Mesendoderm (in vitro differentiated cells): ENCODE results near the gene SPATA1. TPM values are rescaled to one million over a fixed set of nuclear protein-coding genes. Genes with fewer than 3 reads are reported as not detected.

Experiments used
- DNase-seq: peaks from one replicate; pipeline ENCODE4 v3.0.0; 2013
- H2AK5ac ChIP-seq: 2 replicates; pipeline ENCODE4 v1.6.1; 2013; ENCODE audit warnings: low read length, inconsistent platforms
- H2BK120ac ChIP-seq: 2 replicates; pipeline ENCODE4 v1.6.1; 2013; ENCODE audit warnings: low read depth, mild to moderate bottlenecking, low read length, moderate library complexity, mixed read lengths
- H2BK15ac ChIP-seq: replicated peaks from 2 replicates; pipeline ENCODE4 v1.6.1; 2013; ENCODE audit warnings: low read depth, mild to moderate bottlenecking, moderate library complexity
- H2BK5ac ChIP-seq: 2 replicates; pipeline ENCODE4 v1.6.1; 2013; ENCODE audit warnings: low read length, inconsistent platforms
- H3K18ac ChIP-seq: 2 replicates; pipeline ENCODE4 v1.6.1; 2013; ENCODE audit warnings: mild to moderate bottlenecking, low read length, mixed read lengths
- H3K23ac ChIP-seq: one replicate; pipeline ENCODE4 v1.6.1; 2013; ENCODE audit warnings: low read length
- H3K27ac ChIP-seq: 2 replicates; pipeline ENCODE4 v1.5.1; 2013; ENCODE audit warnings: low read depth, mild to moderate bottlenecking, inconsistent platforms, low read length, moderate library complexity
- H3K27me3 ChIP-seq: 2 replicates; pipeline ENCODE4 v1.6.1; 2013; ENCODE audit warnings: low read length, control low read depth, mild to moderate bottlenecking, inconsistent platforms; ENCODE audit not compliant: insufficient read depth, poor library complexity
- H3K36me3 ChIP-seq: 2 replicates; pipeline ENCODE4 v1.6.1; 2013; ENCODE audit warnings: low read length, inconsistent platforms; ENCODE audit not compliant: control insufficient read depth, insufficient read depth
- H3K4ac ChIP-seq: one replicate; pipeline ENCODE4 v1.6.1; 2013; ENCODE audit warnings: low read depth, mild to moderate bottlenecking, low read length, moderate library complexity
- H3K4me1 ChIP-seq: 2 replicates; pipeline ENCODE4 v1.6.1; 2013; ENCODE audit warnings: low read depth, low read length, inconsistent platforms; ENCODE audit not compliant: control insufficient read depth
- H3K4me2 ChIP-seq: 2 replicates; pipeline ENCODE4 v1.6.1; 2013; ENCODE audit warnings: low read length
- H3K4me3 ChIP-seq: 2 replicates; pipeline ENCODE4 v1.5.1; 2013; ENCODE audit warnings: mild to moderate bottlenecking, low read length
- H3K56ac ChIP-seq: one replicate; pipeline ENCODE4 v1.6.1; 2013; ENCODE audit warnings: low read length
- H3K79me1 ChIP-seq: 2 replicates; pipeline ENCODE4 v1.6.1; 2013; ENCODE audit warnings: low read length, inconsistent platforms
- H3K79me2 ChIP-seq: 2 replicates; pipeline ENCODE4 v1.6.1; 2013; ENCODE audit warnings: mild to moderate bottlenecking, low read length; ENCODE audit not compliant: control insufficient read depth, insufficient read depth
- H3K9ac ChIP-seq: 2 replicates; pipeline ENCODE4 v1.6.1; 2013; ENCODE audit warnings: low read length, inconsistent platforms
- H4K5ac ChIP-seq: one replicate; pipeline ENCODE4 v1.6.1; 2013; ENCODE audit warnings: low read length
- H4K8ac ChIP-seq: one replicate; pipeline ENCODE4 v1.6.1; 2013; ENCODE audit warnings: low read depth, mild to moderate bottlenecking, control low read depth, low read length, moderate library complexity
- WGBS: extraction: QIAGEN DNeasy Blood & Tissue Kit; methylation state at CpG from one replicate; pipeline ENCODE4 v1.1.7; 2013; ENCODE audit warnings: low lambda C conversion rate, missing lambda C conversion rate; ENCODE audit not compliant: insufficient coverage; ENCODE audit errors: extremely low coverage; 5-methylcytosine and 5-hydroxymethylcytosine counted together
- polyA plus RNA-seq, 2 experiments: library from polyadenylated mRNA; stranded (reverse); fragments of 200-250 nt; gene quantifications; one replicate each; pipeline ENCODE4 v1.2.3, GENCODE V29; 2013

Gene SPATA1, protein sequence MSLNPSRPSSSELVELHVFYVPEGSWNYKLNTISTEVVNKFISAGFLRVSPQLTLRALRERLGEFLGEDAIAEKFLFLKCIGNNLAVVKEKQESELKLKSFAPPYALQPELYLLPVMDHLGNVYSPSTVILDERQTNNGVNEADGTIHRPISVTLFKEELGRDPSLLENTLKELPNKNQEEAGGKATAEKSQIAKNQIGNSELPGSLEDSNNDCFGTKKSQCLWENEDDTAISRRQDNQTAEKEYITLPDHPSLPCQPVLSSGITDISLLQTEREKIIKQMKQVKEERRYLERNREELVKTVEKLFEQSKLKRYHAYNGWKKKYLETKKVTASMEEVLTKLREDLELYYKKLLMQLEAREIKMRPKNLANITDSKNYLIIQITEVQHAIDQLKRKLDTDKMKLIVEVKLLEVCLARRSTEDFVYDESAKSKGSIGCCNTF
- polyA plus RNA-seq (2013, experiment 1 of 2): 1.4 TPM
- 1.1 TPM for polyA plus RNA-seq (2013, experiment 2 of 2)

DNA sequence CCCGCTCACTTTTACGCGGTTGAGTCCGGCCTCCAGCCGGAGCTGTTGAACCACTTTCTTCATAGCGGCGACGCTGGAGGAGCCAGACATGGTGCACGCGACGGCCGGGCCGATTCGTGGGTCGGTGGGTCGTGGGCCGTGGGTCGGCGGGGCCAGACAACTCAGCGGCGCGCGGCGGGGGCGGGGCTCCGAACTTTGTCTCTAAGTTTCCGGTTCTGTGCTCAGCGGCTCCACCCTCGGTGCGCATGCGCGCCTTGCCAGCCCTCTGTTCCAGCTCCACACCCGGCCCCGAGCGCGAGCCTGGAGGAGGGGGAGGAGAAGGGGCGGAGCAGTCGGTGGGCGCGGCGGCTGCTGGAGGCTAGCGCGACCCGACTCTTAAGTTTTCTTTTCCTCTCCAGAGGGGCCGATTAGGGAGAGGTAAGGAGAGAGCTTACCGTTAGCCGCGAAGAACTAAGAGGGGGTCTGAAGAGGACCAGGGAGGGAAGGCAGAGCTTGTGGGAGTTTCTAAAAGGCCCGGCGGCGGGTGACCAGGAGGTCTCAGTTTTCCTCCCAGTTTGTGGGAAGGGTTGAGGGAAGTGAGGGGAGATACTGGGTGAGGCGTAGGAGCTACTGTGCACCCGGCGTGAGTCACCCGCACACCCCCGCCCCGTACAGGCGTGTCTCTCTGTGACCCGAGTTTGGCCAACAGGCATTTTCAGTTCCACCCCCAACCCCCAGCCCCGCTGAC is at the start of gene SPATA1, which contains the start of gene GNG5:
SPATA1 (plus strand) TSS at position 385 of the 727 bp plus-strand sequence. CDS start 9,974 bp downstream, outside the sequence.
GNG5 (minus strand) TSS at position 580 of the 727 bp plus-strand sequence; CDS start at position 90, 490 bp downstream.
- Histone ChIP-seq H3K27me3 (no peaks in the 10 kb centered on the region), H3K23ac (no peak within 1 kb of the TSS), H3K4ac (peak within 1 kb of the TSS; percentile 62), H3K56ac (peak within 1 kb of the TSS; percentile 95), H3K27ac (peak within 1 kb of the TSS; percentile 97), H3K9ac (peak within 1 kb of the TSS; percentile 92), H4K5ac (no peak within 1 kb of the TSS), H3K4me1 (peaks cover 2% of the 10 kb centered on the region), H2AK5ac (no peak within 1 kb of the TSS), H3K18ac (peak within 1 kb of the TSS; percentile 94), H2BK5ac (peak within 1 kb of the TSS; percentile 81), H3K4me3 (peak within 1 kb of the TSS; percentile 92), H2BK15ac (no peak within 1 kb of the TSS), H3K79me1 (peaks cover 6% of the 10 kb centered on the region), H4K8ac (no peak within 1 kb of the TSS), H3K4me2 (peak within 1 kb of the TSS; percentile 66), H3K36me3 (no peaks in the 10 kb centered on the region), H3K79me2 (peaks cover 26% of the 10 kb centered on the region), H2BK120ac (no peak within 1 kb of the TSS)
- DNase-seq: peak; percentile 98
- no CpG with 5 or more reads among the region's 60 CpGs for WGBS

GRCh38 chr1:84462118-84462517 is 44.1 kb upstream of the SPATA1 start:
- Histone ChIP-seq H3K4me3 (no peak overlapping the region), H2BK120ac (no peak overlapping the region), H2BK15ac (no peak overlapping the region), H3K79me2 (no peaks in the 10 kb centered on the region), H3K9ac (no peak overlapping the region), H3K27ac (no peak overlapping the region), H4K8ac (no peak overlapping the region), H3K36me3 (no peaks in the 10 kb centered on the region), H3K56ac (no peak overlapping the region), H3K27me3 (no peaks in the 10 kb centered on the region), H2AK5ac (no peak overlapping the region), H3K18ac (no peak overlapping the region), H3K79me1 (no peaks in the 10 kb centered on the region), H3K4me1 (no peaks in the 10 kb centered on the region), H4K5ac (no peak overlapping the region), H2BK5ac (no peak overlapping the region), H3K4me2 (no peak overlapping the region), H3K4ac (no peak overlapping the region), H3K23ac (no peak overlapping the region)
- WGBS: no CpG with 5 or more reads among the region's 1 CpG
- DNase-seq: no peak

- Histone ChIP-seq H2BK120ac (no peak overlapping the region), H3K4me3 (no peak overlapping the region), H3K79me2 (no peaks in the 10 kb centered on the region), H2BK15ac (no peak overlapping the region), H3K27me3 (no peaks in the 10 kb centered on the region), H2AK5ac (no peak overlapping the region), H3K18ac (no peak overlapping the region), H3K9ac (no peak overlapping the region), H3K36me3 (no peaks in the 10 kb centered on the region), H3K27ac (no peak overlapping the region), H4K5ac (no peak overlapping the region), H3K4me1 (no peaks in the 10 kb centered on the region), H3K56ac (no peak overlapping the region), H3K4ac (no peak overlapping the region), H2BK5ac (no peak overlapping the region), H3K4me2 (no peak overlapping the region), H3K23ac (no peak overlapping the region), H4K8ac (no peak overlapping the region), H3K79me1 (no peaks in the 10 kb centered on the region)
- no peak for DNase-seq
These were observed 38.9 kb upstream of the SPATA1 start for GRCh38 chr1:84467298-84467697.

GRCh38 chr1:84476225-84476624 is 30.0 kb upstream of the SPATA1 start:
- Histone ChIP-seq H4K5ac (no peak overlapping the region), H3K4me3 (no peak overlapping the region), H4K8ac (no peak overlapping the region), H3K56ac (no peak overlapping the region), H2AK5ac (no peak overlapping the region), H3K18ac (no peak overlapping the region), H2BK5ac (no peak overlapping the region), H2BK15ac (no peak overlapping the region), H2BK120ac (no peak overlapping the region), H3K36me3 (no peaks in the 10 kb centered on the region), H3K27ac (no peak overlapping the region), H3K9ac (no peak overlapping the region), H3K23ac (no peak overlapping the region), H3K79me2 (peaks cover 14% of the 10 kb centered on the region), H3K79me1 (peaks cover 4% of the 10 kb centered on the region), H3K4me1 (no peaks in the 10 kb centered on the region), H3K4ac (no peak overlapping the region), H3K4me2 (no peak overlapping the region), H3K27me3 (no peaks in the 10 kb centered on the region)
- no peak for DNase-seq
- WGBS: no CpG with 5 or more reads among the region's 1 CpG

DNA sequence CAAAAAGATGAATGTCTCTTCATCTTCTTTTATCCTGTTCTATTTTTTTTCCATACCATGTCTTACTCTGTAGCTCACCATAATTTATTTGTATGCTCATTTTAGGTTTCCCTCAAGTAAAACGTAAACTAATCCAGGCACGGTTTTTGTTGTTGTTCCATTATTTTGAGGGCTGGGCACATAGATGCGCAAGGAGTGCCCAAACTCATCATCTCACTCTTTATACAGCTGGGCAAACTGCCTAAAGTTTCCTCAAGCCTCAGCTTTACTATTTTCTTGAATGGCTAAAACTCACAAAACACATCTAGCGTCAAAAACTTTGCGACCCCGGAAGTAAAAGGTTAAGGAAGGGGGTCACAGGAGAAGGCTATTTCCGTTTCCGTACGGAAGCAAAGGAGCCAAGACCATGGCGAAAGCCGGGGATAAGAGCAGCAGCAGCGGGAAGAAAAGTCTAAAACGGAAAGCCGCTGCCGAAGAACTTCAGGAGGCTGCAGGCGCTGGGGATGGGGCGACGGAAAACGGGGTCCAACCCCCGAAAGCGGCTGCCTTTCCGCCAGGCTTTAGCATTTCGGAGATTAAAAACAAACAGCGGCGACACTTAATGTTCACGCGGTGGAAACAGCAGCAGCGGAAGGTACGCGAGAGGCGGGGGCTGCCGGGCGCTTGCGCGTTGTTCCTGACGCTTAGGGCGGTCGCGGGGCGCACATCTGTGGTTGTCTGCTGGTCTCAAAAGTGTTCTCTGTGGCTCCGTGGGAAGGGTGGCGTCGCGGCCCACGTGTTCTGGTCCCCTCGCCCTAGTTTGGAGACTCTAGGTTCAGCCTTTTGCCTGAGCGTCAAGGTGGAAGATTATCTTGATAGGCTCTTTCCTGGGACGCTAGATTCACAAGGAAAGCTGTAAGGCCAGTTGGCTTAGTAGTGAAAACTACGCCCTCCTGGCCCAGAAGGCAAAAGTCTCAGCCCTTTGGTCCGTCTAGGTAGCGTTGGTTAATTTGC is 27.0 kb upstream of the SPATA1 start, which contains the start of gene RPF1:
RPF1 (plus strand) TSS at position 391 of the 993 bp plus-strand sequence; CDS start at position 407, 16 bp downstream.
- Histone ChIP-seq H3K56ac (peak within 1 kb of the TSS; percentile 97), H3K79me1 (peaks cover 5% of the 10 kb centered on the region), H3K4ac (no peak within 1 kb of the TSS), H3K18ac (peak within 1 kb of the TSS; percentile 77), H2BK15ac (no peak within 1 kb of the TSS), H2BK120ac (no peak within 1 kb of the TSS), H3K27me3 (no peaks in the 10 kb centered on the region), H3K27ac (peak within 1 kb of the TSS; percentile 56), H3K4me3 (peak within 1 kb of the TSS; percentile 94), H3K4me1 (no peaks in the 10 kb centered on the region), H3K4me2 (peak within 1 kb of the TSS; percentile 70), H3K79me2 (peaks cover 15% of the 10 kb centered on the region), H4K8ac (peak within 1 kb of the TSS; percentile 94), H2AK5ac (no peak within 1 kb of the TSS), H3K23ac (peak within 1 kb of the TSS; percentile 3), H4K5ac (peak within 1 kb of the TSS; percentile 100), H3K9ac (peak within 1 kb of the TSS; percentile 91), H2BK5ac (no peak within 1 kb of the TSS), H3K36me3 (no peaks in the 10 kb centered on the region)
- DNase-seq: peak; percentile 93
- WGBS: no CpG with 5 or more reads among the region's 51 CpGs
